ENCODE data around the gene EFS.
"Not testable (repeated sequence)": the region's sequence is repeated elsewhere in the genome, so short reads cannot be mapped to it uniquely, and the experiment has no call there.

Gene EFS

GRCh38 chr14:23399136-23399535 lies 34.2 kb upstream of the EFS start:
- no peak for DNase-seq (ENCODE audit: low spot score)

- DNase-seq (ENCODE audit: low spot score) = no peak
Observed at GRCh38 chr14:23398348-23398747, 33.4 kb upstream of the EFS start.

- no peak for DNase-seq (ENCODE audit: low spot score)
Observed at GRCh38 chr14:23396781-23397407, 31.9 kb upstream of the EFS start.

- no peak for DNase-seq (ENCODE audit: low spot score)
Observed at GRCh38 chr14:23396126-23396525, 31.2 kb upstream of the EFS start.

- DNase-seq (ENCODE audit: low spot score) = no peak
Observed at GRCh38 chr14:23392613-23393012, 27.6 kb upstream of the EFS start.

- not testable (repeated sequence) for DNase-seq (ENCODE audit: low spot score)
Observed at GRCh38 chr14:23389871-23390270, 24.9 kb upstream of the EFS start.

- DNase-seq (ENCODE audit: low spot score) = no peak
Observed at GRCh38 chr14:23389396-23389795, 24.4 kb upstream of the EFS start.

- no peak for DNase-seq (ENCODE audit: low spot score)
Observed at GRCh38 chr14:23388996-23389395, 24.0 kb upstream of the EFS start.

GRCh38 chr14:23387916-23388882 lies 23.2 kb upstream of the EFS start:
- no peak for DNase-seq (ENCODE audit: low spot score)

GRCh38 chr14:23386999-23387398 lies 22.0 kb upstream of the EFS start:
- no peak for DNase-seq (ENCODE audit: low spot score)

- not testable (repeated sequence) for DNase-seq (ENCODE audit: low spot score)
Observed at GRCh38 chr14:23386266-23386657, 21.3 kb upstream of the EFS start.

GRCh38 chr14:23385642-23386265 lies 20.8 kb upstream of the EFS start:
- DNase-seq (ENCODE audit: low spot score) = no peak

- no peak for DNase-seq (ENCODE audit: low spot score)
Observed at GRCh38 chr14:23385244-23385641, 20.3 kb upstream of the EFS start.

- DNase-seq (ENCODE audit: low spot score) = no peak
Observed at GRCh38 chr14:23384364-23385080, 19.6 kb upstream of the EFS start.

GRCh38 chr14:23382731-23383440 lies 17.9 kb upstream of the EFS start:
- DNase-seq (ENCODE audit: low spot score) = no peak

- DNase-seq (ENCODE audit: low spot score) = no peak
Observed at GRCh38 chr14:23382276-23382675, 17.3 kb upstream of the EFS start.

GRCh38 chr14:23381871-23382270 lies 16.9 kb upstream of the EFS start:
- DNase-seq (ENCODE audit: low spot score) = no peak

- no peak for DNase-seq (ENCODE audit: low spot score)
Observed at GRCh38 chr14:23380976-23381375, 16.0 kb upstream of the EFS start.

GRCh38 chr14:23380197-23380914 lies 15.4 kb upstream of the EFS start:
- no peak for DNase-seq (ENCODE audit: low spot score)

- peak; percentile 82 for DNase-seq (ENCODE audit: low spot score)
Observed at GRCh38 chr14:23379366-23380196, 14.6 kb upstream of the EFS start.

Data from HuH-7 (cell line).